Thyroid gland (tissue), 4 donors: ENCODE data around the gene SZRD1. TPM values are rescaled to one million over a fixed set of nuclear protein-coding genes. Genes with fewer than 3 reads are reported as not detected.

Experiments
- DNase-seq, 2 donors: peaks; one replicate each; pipeline ENCODE4 v3.0.0-alpha.2; 2019
- H3K27ac ChIP-seq, 3 donors: fragments of 200-600 bp; sonication (generic); 1 replicate in 2 of 3; 2 replicates in 1 of 3; pipeline ENCODE4 v1.5.1; 2016 to 2019; ENCODE audit warnings: mild to moderate bottlenecking in 1 of 3, moderate library complexity in 1 of 3
- H3K27me3 ChIP-seq: fragments of 200-600 bp; sonication (generic); one replicate; pipeline ENCODE4 v1.5.1; 2019
- H3K36me3 ChIP-seq, 2 donors: fragments of 200-600 bp; sonication (generic); one replicate each; pipeline ENCODE4 v1.5.1; 2016 to 2019
- H3K4me1 ChIP-seq, 2 donors: fragments of 200-600 bp; sonication (generic); one replicate each; pipeline ENCODE4 v1.5.1; 2017 to 2019
- H3K4me3 ChIP-seq, 3 donors: fragments of 200-600 bp; sonication (generic); replicated peaks in 1 of 3; 1 replicate in 2 of 3; 2 replicates in 1 of 3; pipeline ENCODE4 v1.5.1; 2016; ENCODE audit warnings: mild to moderate bottlenecking in 1 of 3
- H3K9me3 ChIP-seq: fragments of 200-600 bp; sonication (generic); one replicate; pipeline ENCODE4 v1.5.1; 2017
- CTCF ChIP-seq, 6 experiments: fragments of 200-600 bp in 3 of 6; fragments of 450-650 bp in 3 of 6; sonication (generic) in 3 of 6; IDR thresholded peaks; one replicate each; pipeline ENCODE4 v1.5.1; 2016 to 2019; ENCODE audit warnings: antibody characterized with exemption in 6 of 6, mild to moderate bottlenecking in 2 of 6, inconsistent platforms in 1 of 6, moderate library complexity in 1 of 6
- POLR2A ChIP-seq, 2 donors: fragments of 450-650 bp; IDR thresholded peaks; one replicate each; pipeline ENCODE4 v1.6.1; 2017; ENCODE audit warnings: antibody characterized with exemption in 2 of 2, mild to moderate bottlenecking in 2 of 2, moderate library complexity in 1 of 2
- WGBS, 2 donors: methylation state at CpG; one replicate each; pipeline ENCODE4 v1.1.5; 2017; 5-methylcytosine and 5-hydroxymethylcytosine counted together
- intact Hi-C: fragments of 100-400 bp; cut with DNase I; formaldehyde crosslinking; loops from one replicate; pipeline ENCODE4 v1.15.1; 2023
- total RNA-seq, 4 donors: library from RNA; depleted of rRNA; stranded (reverse); fragments of >200 nt; gene quantifications; one replicate each; pipeline ENCODE4 v1.2.3, GENCODE V29; 2016

Gene SZRD1
- total RNA-seq, 4 donors from 2014 or later, result 59.4 to 82.8 (median 74.4) TPM

- no peaks in the 10 kb centered on the region for H3K9me3 ChIP-seq
- H3K27me3 ChIP-seq, result no peaks in the 10 kb centered on the region
- no peak overlapping the region for H3K27ac ChIP-seq
- no peak for TF ChIP-seq CTCF (IDR thresholded peaks at IDR 0.05)
- no peak for TF ChIP-seq POLR2A (IDR thresholded peaks at IDR 0.05)
- H3K36me3 ChIP-seq, result peaks cover 5 to 8% of the 10 kb centered on the region in 2 donors
- H3K4me1 ChIP-seq, result peaks cover 7% of the 10 kb centered on the region in 2 donors
- no peak for DNase-seq
- intact Hi-C loops, result loop anchor here (10.0 kb wide), 1 partner anchor 52 kb away; no protein-coding TSS in a partner anchor
- no peak overlapping the region for H3K4me3 ChIP-seq
- WGBS, 2 donors, result 80 to 81% methylated on average over 2 of the region's 2 CpGs
These were observed 75.9 kb downstream of the SZRD1 start for GRCh38 chr1:16442941-16443340.

- 82 to 85% methylated on average over 13 to 14 of the region's 14 CpGs for WGBS, 2 donors
- Histone ChIP-seq H3K9me3 (no peaks in the 10 kb centered on the region), H3K27ac (no peak overlapping the region), H3K4me3 (no peak overlapping the region), H3K4me1 (peaks cover 7% of the 10 kb centered on the region in 2 donors), H3K27me3 (no peaks in the 10 kb centered on the region), H3K36me3 (peaks cover 18% of the 10 kb centered on the region in 2 donors)
- TF ChIP-seq CTCF (IDR thresholded peaks at IDR 0.05), result no peak
- no peak for TF ChIP-seq POLR2A (IDR thresholded peaks at IDR 0.05)
- intact Hi-C loops, result loop anchor here (10.0 kb wide), 1 partner anchor 51 kb away; no protein-coding TSS in a partner anchor
- DNase-seq, result no peak
These were observed 77.1 kb downstream of the SZRD1 start for GRCh38 chr1:16443975-16444770.

GRCh38 chr1:16445052-16445451 is 78.0 kb downstream of the SZRD1 start:
- 88 to 96% methylated on average over 4 of the region's 4 CpGs for WGBS, 2 donors
- H3K36me3 ChIP-seq, result peaks cover 24 to 27% of the 10 kb centered on the region in 2 donors

GRCh38 chr1:16446116-16446515 is 79.1 kb downstream of the SZRD1 start:
- no peaks in the 10 kb centered on the region for H3K9me3 ChIP-seq
- H3K4me1 ChIP-seq, result peaks cover 4 to 7% of the 10 kb centered on the region in 2 donors
- intact Hi-C loops, result loop anchor here (10.0 kb wide), 1 partner anchor 49 kb away; no protein-coding TSS in a partner anchor
- TF ChIP-seq POLR2A (IDR thresholded peaks at IDR 0.05) (no peak), CTCF (IDR thresholded peaks at IDR 0.05) (no peak)
- H3K4me3 ChIP-seq, result no peak overlapping the region
- H3K27me3 ChIP-seq, result no peaks in the 10 kb centered on the region
- WGBS, 2 donors, result 85 to 92% methylated on average over 10 of the region's 10 CpGs
- H3K27ac ChIP-seq, result no peak overlapping the region
- DNase-seq, result no peak
- peaks cover 29 to 31% of the 10 kb centered on the region in 2 donors for H3K36me3 ChIP-seq

More at GRCh38 chr1:16445052-16445451, 78.0 kb downstream of the SZRD1 start:
- H3K9me3 ChIP-seq, result no peaks in the 10 kb centered on the region
- H3K27ac ChIP-seq, result no peak overlapping the region
- no peak overlapping the region for H3K4me3 ChIP-seq
- intact Hi-C loops, result loop anchor here (10.0 kb wide), 1 partner anchor 50 kb away; no protein-coding TSS in a partner anchor
- DNase-seq, result no peak
- no peaks in the 10 kb centered on the region for H3K27me3 ChIP-seq
- H3K4me1 ChIP-seq, result peaks cover 7% of the 10 kb centered on the region in 2 donors
- TF ChIP-seq CTCF (IDR thresholded peaks at IDR 0.05), result no peak
- no peak for TF ChIP-seq POLR2A (IDR thresholded peaks at IDR 0.05)

GRCh38 chr1:16447641-16448040 is 80.6 kb downstream of the SZRD1 start:
- TF ChIP-seq POLR2A (IDR thresholded peaks at IDR 0.05) (no peak), CTCF (IDR thresholded peaks at IDR 0.05) (no peak)
- Histone ChIP-seq H3K27ac (no peak overlapping the region), H3K27me3 (no peaks in the 10 kb centered on the region), H3K4me3 (no peak overlapping the region), H3K9me3 (no peaks in the 10 kb centered on the region), H3K4me1 (no peaks in the 10 kb centered on the region), H3K36me3 (peaks cover 43 to 44% of the 10 kb centered on the region in 2 donors)
- WGBS, 2 donors, result 95 to 98% methylated on average over 9 of the region's 9 CpGs
- intact Hi-C loops, result loop anchor here (10.0 kb wide), 1 partner anchor 47 kb away; no protein-coding TSS in a partner anchor
- DNase-seq, result no peak
